CD4-positive, alpha-beta T cell treated with Interleukin-2 at 100 ng/mL for 4 hours (primary cell): Measurements from ENCODE around the gene NBL1.

ENCODE experiments used
- DNase-seq: peaks from one replicate; pipeline ENCODE4 v3.0.0-alpha.2; 2020; ENCODE audit warnings: low spot score

Gene NBL1

DNA sequence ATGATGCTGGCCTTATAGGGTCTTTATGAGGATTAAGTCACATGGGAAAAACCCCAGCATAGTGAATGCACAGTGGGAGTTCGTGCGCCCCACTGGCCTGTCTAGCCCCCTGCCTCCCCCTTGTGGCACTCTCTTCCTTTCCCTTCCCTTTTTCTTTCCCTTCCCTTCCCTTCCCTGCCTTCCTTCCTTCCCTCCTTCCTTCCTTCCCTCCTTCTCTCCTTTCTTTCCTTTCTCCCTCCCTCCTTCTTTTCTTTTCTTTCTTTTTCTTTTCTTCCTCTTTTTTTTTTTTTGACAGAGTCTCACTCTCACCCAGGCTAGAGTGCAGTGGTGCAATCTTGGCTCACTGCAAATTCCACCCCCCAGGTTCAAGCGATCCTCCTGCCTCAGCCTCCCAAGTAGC is 59.2 kb downstream of the NBL1 start:
- no peak for DNase-seq

DNA sequence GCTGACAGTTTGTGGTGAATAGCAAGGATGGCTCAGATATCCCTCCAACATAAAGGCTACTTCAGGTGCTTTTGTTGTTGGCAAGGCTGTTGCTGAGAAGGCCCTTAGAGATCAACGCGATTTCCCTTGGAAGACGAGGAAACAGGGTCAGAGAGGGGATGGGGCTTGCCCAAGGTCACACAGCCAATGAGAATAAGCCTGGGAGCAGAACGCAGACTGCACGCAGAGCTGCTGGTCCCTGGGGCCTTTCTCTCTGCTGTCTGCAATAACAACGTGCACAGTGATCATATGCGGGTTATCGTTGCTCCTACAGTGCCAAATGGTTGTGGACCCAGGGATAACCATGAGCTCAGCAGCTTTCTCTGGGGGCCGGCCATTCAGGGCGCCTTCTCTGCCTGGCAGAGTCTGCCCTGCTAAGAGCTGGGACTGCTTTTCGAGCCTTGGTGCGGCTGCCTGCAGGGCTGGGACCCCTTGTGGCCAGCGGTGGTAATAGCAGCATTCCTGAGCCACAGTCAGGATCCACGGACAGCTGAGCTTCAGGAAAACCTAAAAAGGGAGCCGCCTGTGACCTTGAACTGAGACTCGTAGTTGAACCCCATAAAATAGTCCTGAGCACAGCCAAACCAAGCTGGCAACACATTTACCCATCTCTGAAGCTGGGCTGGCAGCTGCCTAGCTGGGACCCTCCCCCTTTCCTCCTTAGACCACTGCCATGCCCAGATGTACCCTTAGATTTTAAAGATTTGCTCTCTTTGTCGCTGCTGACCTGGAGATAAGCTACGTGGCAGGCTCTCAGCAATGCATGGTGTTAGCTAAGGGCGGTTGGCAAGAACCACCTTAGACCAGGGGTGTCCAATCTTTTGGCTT is 60.4 kb downstream of the NBL1 start:
- DNase-seq: peak; percentile 66

DNA sequence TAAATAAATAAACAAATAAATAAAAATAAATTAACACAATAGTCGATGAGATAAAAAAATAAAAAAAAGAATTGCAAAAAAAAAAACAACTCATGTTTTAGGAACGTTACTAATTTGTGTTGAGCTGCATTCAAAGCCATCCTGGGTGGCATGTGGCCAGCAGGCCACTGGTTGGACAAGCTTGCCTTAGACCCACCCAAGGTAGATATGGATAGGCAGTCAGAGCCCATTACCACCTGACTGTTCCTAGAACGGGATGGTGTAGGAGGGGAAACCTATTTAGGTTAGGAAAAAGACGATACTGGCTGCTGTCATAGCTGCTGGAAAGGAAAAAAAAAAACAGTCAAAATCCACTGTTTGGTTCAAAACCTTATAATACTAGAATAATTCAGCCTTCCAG is 61.4 kb downstream of the NBL1 start:
- no peak for DNase-seq

DNA sequence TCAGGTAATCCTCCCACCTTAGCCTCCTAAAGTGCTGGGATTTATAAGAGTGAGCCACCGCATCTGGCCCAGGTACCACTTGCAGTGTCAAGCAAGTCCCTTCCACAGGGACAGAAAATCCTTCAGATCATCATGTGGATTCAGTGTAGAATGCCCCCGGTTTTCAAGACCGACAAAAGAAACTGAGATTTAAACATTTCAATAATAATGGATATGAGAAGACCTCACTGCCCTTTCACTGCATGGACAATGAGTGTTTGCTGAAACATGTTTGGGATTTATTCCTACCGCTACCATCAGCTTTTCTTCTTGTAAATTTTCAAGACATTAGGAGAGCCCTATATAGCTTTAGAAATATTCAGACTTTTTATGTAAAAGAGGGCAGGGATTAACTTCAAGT is 62.0 kb downstream of the NBL1 start:
- no peak for DNase-seq
